Right atrium auricular region (tissue), 2 donors: ENCODE results near the gene RFX1. TPM values are rescaled to one million over a fixed set of nuclear protein-coding genes. Genes with fewer than 3 reads are reported as not detected.
"Not testable (repeated sequence)": the region's sequence is repeated elsewhere in the genome, so short reads cannot be mapped to it uniquely, and the experiment has no call there.

Experiments
- DNase-seq: peaks from one replicate; pipeline ENCODE4 v3.0.0-alpha.2; 2019; ENCODE audit warnings: low spot score
- H3K27ac ChIP-seq, 2 donors: fragments of 200-600 bp; sonication (generic); 1 replicate in 1 of 2; 2 replicates in 1 of 2; pipeline ENCODE4 v1.5.1; 2016 to 2019
- H3K27me3 ChIP-seq, 2 donors: fragments of 200-600 bp; sonication (generic); one replicate each; pipeline versions ENCODE4 v1.5.1 to v1.6.0; 2017 to 2019
- H3K36me3 ChIP-seq: fragments of 200-600 bp; sonication (generic); one replicate; pipeline ENCODE4 v1.5.1; 2016
- H3K4me1 ChIP-seq, 2 donors: fragments of 200-600 bp; sonication (generic); one replicate each; pipeline versions ENCODE4 v1.5.1 to v1.6.0; 2017 to 2019
- H3K4me3 ChIP-seq, 2 donors: fragments of 200-600 bp; sonication (generic); 1 replicate in 1 of 2; 2 replicates in 1 of 2; pipeline ENCODE4 v1.5.1; 2017 to 2019; ENCODE audit warnings: mild to moderate bottlenecking in 1 of 2, moderate library complexity in 1 of 2
- H3K9me3 ChIP-seq, 2 donors: fragments of 200-600 bp; sonication (generic); one replicate each; pipeline ENCODE4 v1.5.1; 2019
- total RNA-seq, 2 donors: library from RNA; depleted of rRNA; stranded (reverse); fragments of >200 nt; gene quantifications; one replicate each; pipeline ENCODE4 v1.1.0, GENCODE V29; 2016
- TF ChIP-seq, protein P1 (sequence below), 2 donors: fragments of 200-600 bp; sonication (generic); IDR thresholded peaks; one replicate each; pipeline ENCODE4 v1.5.1; 2019; ENCODE audit warnings: antibody characterized with exemption in 2 of 2

RFX1 gene
- total RNA-seq, 2 donors from 2014 or later = 3.2 to 5.2 TPM

- no peak for DNase-seq
- Histone ChIP-seq H3K27ac (peak overlapping the region; percentile 70 to 77), H3K36me3 (no peaks in the 10 kb centered on the region), H3K9me3 (no peaks in the 10 kb centered on the region), H3K27me3 (no peaks in the 10 kb centered on the region), H3K4me1 (peaks cover 0 to 14% of the 10 kb centered on the region in 2 donors), H3K4me3 (peak overlapping the region; percentile 51 to 65)
- TF ChIP-seq, protein P1, sequence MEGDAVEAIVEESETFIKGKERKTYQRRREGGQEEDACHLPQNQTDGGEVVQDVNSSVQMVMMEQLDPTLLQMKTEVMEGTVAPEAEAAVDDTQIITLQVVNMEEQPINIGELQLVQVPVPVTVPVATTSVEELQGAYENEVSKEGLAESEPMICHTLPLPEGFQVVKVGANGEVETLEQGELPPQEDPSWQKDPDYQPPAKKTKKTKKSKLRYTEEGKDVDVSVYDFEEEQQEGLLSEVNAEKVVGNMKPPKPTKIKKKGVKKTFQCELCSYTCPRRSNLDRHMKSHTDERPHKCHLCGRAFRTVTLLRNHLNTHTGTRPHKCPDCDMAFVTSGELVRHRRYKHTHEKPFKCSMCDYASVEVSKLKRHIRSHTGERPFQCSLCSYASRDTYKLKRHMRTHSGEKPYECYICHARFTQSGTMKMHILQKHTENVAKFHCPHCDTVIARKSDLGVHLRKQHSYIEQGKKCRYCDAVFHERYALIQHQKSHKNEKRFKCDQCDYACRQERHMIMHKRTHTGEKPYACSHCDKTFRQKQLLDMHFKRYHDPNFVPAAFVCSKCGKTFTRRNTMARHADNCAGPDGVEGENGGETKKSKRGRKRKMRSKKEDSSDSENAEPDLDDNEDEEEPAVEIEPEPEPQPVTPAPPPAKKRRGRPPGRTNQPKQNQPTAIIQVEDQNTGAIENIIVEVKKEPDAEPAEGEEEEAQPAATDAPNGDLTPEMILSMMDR (IDR thresholded peaks at IDR 0.05) = no peak
Observed at GRCh38 chr19:14030997-14031718, 25.0 kb upstream of the RFX1 start.

DNA sequence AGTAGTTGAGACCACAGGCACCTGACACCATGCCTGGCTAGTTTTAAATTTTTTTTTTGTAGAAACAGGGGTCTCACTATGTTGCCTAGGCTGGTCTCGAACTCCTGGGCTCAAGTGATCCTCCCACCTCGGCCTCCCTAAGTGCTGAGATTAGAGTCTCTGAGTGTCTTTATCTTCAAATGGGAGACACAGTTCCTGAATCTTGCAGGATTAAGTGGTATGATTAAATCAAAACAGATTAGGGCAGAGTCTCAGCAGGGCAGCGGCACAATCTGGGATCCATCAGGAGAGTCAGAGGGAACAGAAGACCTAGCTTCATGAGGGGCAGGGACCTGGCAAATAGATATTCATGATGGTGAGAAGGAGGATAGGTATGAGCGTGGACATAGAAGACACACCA is 22.8 kb upstream of the RFX1 start:
- Histone ChIP-seq H3K4me3 (no peak overlapping the region), H3K27ac (no peak overlapping the region)
- TF ChIP-seq, protein P1 (IDR thresholded peaks at IDR 0.05) = no peak

DNA sequence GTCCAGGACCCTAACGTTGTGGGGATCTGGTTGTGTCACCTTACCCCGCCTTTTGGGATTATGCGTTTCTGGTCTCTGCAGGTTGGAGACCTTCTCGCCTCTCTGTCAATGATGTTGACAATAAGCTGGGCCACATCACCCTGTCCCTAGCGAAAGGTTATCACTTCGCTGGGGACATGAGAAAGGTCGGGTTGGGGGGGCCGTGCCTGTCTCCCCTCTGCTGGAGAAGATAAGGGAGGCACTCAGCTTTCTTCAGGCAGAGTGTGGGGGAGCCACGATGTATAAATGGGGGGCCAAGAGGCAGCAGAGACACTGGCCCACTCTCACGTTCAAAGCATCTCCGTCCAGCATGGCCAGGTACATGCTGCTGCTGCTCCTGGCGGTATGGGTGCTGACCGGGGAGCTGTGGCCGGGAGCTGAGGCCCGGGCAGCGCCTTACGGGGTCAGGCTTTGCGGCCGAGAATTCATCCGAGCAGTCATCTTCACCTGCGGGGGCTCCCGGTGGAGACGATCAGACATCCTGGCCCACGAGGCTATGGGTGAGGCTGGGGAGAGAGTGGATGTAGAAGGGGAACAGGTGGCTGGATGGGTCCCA is 21.8 kb upstream of the RFX1 start, which contains the start of gene RLN3:
Gene RLN3, plus strand, starts transcription at position 293 of the 595 bp plus-strand sequence. Its CDS starts 57 bp downstream, at position 350.
- H3K36me3 ChIP-seq = no peaks in the 10 kb centered on the region
- H3K4me3 ChIP-seq = no peak within 1 kb of the TSS
- DNase-seq = no peak
- peaks cover 0 to 14% of the 10 kb centered on the region in 2 donors for H3K4me1 ChIP-seq
- TF ChIP-seq, protein P1 (IDR thresholded peaks at IDR 0.05) = no peak
- H3K9me3 ChIP-seq = no peaks in the 10 kb centered on the region
- H3K27me3 ChIP-seq = no peaks in the 10 kb centered on the region
- no peak within 1 kb of the TSS for H3K27ac ChIP-seq

More for the DNA sequence above, 22.8 kb upstream of the RFX1 start:
- peaks cover 0 to 14% of the 10 kb centered on the region in 2 donors for H3K4me1 ChIP-seq
- DNase-seq = no peak
- H3K36me3 ChIP-seq = no peaks in the 10 kb centered on the region
- H3K27me3 ChIP-seq = no peaks in the 10 kb centered on the region
- no peaks in the 10 kb centered on the region for H3K9me3 ChIP-seq

- H3K9me3 ChIP-seq, H3K36me3 ChIP-seq, H3K4me3 ChIP-seq, H3K27ac ChIP-seq, H3K4me1 ChIP-seq, H3K27me3 ChIP-seq, DNase-seq: not testable (repeated sequence)
Observed at GRCh38 chr19:14026652-14027192, 20.6 kb upstream of the RFX1 start.

DNA sequence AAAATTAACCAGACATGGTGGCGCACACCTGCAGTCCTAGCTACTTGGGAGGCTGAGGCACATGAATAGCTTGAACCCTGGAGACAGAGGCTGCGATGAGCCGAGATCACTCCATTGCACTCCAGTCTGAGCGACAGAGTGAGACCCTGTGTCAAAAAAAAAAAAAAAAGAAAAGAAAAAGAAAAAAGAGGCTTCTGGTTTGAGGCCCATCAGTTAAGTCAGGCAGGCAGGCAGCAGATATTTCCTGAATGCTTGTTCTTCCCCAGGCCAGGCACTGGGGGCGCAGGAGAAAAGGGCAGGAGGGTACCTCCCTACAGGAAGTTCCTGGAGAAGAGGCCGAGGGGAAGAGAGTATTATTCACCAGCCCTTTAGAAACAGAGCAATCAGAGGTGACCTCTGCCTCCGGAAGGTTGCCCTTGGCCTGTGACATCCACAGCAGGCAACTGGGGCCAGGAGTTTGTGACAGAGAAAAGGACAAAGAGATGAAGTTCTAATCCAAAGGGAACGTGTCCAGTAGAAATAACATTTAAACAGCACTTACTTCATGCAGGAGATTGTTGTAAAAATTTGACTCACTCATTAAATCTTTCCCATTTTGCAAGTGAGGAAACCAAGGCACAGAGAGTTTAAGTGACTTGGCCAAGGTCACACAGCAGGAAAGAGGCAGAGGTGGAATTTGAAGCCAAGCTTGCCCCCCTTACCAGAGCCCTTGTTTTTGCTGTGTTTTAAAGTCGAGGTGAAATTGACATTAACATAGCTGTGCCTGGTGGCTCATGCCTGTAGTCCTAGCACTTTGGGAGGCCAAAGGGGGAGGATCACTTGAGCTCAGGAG is 17.5 kb upstream of the RFX1 start:
- no peaks in the 10 kb centered on the region for H3K4me1 ChIP-seq
- H3K9me3 ChIP-seq = no peaks in the 10 kb centered on the region
- no peak for DNase-seq
- no peak overlapping the region for H3K4me3 ChIP-seq
- no peaks in the 10 kb centered on the region for H3K27me3 ChIP-seq
- no peaks in the 10 kb centered on the region for H3K36me3 ChIP-seq
- TF ChIP-seq, protein P1 (IDR thresholded peaks at IDR 0.05) = peak in 1 of 2 donors; percentile 50
- no peak overlapping the region for H3K27ac ChIP-seq
